Activated CD4-positive, alpha-beta T cell treated with anti-CD3 and anti-CD28 coated beads, Interleukin-10, Interleukin-2, amounts not matched to agents 100 ng/mL and 50 ng/mL, durations not matched to agents 16 hours and 8 hours (primary cell): ENCODE results near the gene PFKFB2.
A peak's percentile ranks its signal among the peaks of the same experiment; 100 is the strongest.

Source experiments
- DNase-seq: peaks from one replicate; pipeline ENCODE4 v3.0.0-alpha.2; 2020

PFKFB2 gene

DNA sequence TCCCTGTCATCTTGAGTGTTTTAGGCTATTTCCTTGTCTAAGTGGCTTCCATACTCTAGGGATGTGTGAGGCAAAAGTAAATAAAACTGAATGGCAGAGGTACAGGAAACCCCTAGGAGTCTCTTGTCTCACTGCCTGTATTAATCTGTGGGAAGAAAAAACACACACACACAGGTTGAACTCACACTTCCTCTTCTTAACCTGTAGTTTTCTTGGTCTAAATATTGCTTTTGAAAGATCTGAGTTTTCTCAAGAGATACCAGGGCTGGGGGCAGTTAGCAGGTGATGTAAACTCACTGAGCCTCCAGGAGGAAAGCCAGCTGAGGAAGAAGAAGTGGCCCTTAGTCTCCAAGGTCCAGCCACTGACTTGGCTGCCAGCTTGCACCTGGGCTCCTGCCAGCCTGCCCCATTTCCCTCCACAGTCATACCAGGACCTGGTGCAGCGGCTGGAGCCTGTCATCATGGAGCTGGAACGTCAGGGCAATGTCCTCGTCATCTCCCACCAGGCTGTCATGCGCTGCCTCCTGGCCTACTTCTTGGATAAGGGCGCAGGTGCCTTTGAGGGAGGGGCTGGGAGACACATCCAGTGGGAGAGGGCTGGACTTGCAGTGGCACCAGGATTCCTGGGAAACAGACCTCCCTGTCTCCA is 16.9 kb downstream of the PFKFB2 start:
- DNase-seq, result no peak

GRCh38 chr1:207070811-207071210 is 17.7 kb downstream of the PFKFB2 start:
- no peak for DNase-seq

- no peak for DNase-seq
These were observed 18.4 kb downstream of the PFKFB2 start for GRCh38 chr1:207071426-207071825.

GRCh38 chr1:207072233-207072632 is 19.2 kb downstream of the PFKFB2 start:
- DNase-seq, result no peak

DNA sequence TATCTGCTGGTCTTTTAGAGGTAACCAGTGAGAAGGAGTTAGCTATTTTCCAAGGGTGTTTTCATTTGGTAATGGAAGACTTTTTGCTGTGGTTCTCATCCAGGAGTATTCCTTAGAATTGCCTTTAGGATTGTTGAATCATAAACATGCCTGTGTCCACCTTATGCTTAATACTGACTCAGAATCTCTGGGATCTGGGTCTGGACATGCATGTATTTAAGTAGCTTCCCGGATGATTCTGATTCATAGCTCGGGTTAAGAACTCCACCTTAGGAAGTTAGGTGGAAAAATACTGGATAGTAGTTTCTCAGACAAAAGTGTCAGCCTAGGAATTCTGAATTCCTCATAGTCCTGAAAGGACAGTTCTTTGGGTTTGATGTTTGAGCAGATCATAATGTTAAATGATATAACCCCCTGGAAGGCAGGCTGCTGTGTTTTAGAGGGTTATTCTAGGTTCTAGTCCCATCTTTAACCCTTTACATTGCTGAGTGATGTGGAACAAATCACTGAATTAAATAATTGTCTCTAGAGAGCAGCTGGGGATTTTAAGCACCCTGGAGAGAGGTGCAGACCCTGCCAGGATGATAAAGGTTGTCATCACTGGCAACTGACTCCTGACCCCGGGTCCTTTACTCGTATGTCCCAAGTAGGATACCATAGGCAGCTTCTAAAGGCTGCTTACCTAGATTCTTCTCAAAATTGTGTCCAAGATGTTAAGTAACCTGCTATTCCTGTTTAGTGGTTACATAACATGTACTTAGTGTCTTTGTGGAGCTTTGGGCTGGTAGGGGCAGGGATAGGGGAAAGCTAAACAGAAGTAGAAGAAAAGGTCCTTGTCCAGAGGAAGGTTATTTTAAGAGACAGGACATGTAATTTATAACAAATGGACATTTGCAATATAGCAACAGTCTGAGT is 21.1 kb downstream of the PFKFB2 start:
- DNase-seq, result no peak

GRCh38 chr1:207076181-207076955 is 23.3 kb downstream of the PFKFB2 start:
- no peak for DNase-seq

DNA sequence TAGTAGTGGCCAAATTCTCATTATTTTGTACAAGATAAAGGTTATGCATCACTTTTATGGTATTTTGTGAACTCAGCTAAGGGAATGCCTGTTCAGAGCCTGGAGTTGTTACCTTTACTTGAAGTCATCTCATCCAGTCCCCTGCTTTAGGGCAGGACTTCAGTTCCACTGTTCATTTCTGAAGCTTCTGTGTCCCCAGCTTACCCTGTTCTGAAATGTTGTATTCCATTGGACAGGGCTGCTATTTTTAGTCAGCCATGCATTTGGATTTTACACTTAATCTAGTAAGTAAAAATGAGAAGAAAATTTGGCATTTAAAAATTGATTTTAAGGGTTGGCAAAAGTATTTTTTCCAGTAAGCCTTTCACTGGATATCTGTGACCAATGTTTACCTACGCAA is 23.9 kb downstream of the PFKFB2 start:
- no peak for DNase-seq

- peak; percentile 76 for DNase-seq
These were observed 24.6 kb downstream of the PFKFB2 start for GRCh38 chr1:207077470-207078377.

- no peak for DNase-seq
These were observed 25.6 kb downstream of the PFKFB2 start for GRCh38 chr1:207078578-207079132.

GRCh38 chr1:207079706-207080241 is 26.7 kb downstream of the PFKFB2 start:
- no peak for DNase-seq

- DNase-seq, result no peak
These were observed 28.0 kb downstream of the PFKFB2 start for GRCh38 chr1:207081088-207081487.

DNA sequence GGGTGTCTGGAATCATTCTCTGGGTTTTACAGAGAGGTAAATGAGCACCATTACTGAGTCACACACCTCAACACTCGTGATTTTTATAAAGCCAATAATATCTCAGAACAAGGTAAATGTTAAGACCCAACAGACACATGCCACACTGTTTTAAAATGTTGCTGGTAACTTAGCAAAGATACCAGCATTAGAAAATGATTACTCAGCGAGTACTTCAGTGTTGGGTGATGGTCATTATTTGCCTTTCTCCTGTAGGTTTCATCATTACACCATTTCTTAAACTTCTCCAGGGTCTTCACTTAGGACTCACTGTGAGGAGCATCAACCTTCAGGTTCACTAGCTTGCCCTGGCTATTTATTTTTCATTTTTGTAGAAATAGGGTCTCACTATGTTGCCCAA is 28.7 kb downstream of the PFKFB2 start:
- no peak for DNase-seq

DNA sequence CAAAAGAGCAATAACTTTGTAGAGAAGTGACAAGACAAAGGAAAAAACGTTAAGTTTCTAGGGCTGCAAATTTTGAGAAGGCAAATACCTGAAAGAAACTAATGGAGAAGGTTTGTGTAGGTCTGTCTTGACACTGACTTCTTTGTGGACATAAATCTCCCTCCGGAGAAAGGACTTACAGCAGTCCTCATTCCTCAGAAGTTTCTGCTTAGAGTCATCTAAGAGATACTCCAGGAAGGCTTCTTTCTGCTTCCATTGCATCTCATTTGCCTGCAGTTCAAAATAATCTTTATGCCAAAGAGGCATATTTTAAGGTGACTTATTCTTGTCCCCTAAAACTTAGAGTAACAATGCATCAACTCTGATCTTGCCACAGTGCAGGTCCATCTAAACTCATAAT is 31.2 kb downstream of the PFKFB2 start:
- no peak for DNase-seq

DNA sequence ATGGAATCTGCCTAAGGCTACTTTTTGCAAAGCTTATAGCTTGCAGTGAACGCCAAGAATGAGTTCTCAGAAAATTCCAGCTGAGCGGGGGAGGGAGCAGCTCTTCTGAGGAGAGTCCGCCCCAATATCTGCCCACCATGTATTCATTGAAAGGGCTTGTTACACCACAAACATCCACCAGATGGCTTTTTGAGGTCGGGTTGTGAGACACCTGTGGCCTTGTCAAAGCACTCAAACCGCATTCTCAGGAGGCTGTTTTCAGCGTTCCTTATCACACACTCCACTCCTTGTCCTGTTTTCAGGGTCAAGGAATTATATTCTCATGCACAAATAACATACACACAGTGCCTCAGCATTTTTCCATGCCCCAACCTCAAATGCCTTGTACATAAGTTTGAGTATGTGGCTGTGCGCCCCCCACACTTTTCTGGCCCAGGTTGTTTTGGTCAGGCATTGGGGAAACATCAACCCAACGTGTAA is 31.7 kb downstream of the PFKFB2 start:
- peak; percentile 73 for DNase-seq

- DNase-seq, result no peak
These were observed 32.8 kb downstream of the PFKFB2 start for GRCh38 chr1:207085887-207086286.

DNA sequence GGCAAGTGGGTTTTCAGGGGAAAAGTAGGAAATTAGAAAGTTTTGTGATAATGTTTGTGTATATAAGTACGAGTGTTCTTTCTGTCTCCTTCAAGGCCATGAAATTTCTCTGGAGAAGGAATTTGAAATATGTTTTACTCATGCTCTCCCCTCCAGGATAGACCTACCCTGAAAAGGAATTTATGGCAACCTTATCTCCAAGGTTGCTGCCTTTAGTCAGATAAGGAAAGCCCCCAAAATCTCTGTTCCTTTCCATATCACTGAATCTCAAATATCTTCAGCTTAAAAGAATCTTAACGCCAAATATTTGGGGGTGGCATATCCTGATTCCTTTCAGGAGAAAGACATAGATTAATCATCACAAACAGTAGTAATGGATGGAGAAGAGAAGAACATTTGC is 35.1 kb downstream of the PFKFB2 start:
- no peak for DNase-seq

GRCh38 chr1:207088701-207089626 is 35.9 kb downstream of the PFKFB2 start, which contains the start of gene C4BPB:
Gene C4BPB, plus strand, starts transcription at chr1:207088860. Its CDS starts 672 bp downstream, at chr1:207089532.
- no peak for DNase-seq

- no peak for DNase-seq
These were observed 36.7 kb downstream of the PFKFB2 start for GRCh38 chr1:207089627-207090355.

DNA sequence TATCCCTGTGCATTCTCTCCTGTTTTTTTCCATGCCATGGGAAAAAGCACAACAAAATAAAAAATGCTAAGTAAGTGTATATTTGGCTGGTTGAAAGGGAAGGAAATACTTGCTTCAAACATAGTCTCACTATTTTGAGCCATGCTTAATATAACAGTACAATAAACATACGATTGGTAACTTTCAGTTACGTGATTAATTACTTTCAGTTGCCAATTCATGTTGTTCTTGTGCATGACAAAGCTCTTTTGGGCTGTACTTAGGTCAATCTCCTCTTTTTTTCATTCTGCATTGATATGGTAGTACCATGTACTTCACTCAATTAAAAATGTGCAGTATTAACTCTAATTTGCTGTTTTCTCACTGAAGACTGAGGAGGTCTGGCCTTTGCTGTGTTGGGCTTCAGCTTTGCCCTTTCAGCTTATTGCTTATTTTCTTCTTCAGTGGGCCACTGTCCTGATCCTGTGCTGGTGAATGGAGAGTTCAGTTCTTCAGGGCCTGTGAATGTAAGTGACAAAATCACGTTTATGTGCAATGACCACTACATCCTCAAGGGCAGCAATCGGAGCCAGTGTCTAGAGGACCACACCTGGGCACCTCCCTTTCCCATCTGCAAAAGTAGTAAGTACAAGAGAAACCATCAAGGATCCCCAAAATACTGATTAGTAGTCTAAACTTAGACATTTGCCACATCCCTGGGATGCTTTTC is 38.3 kb downstream of the PFKFB2 start:
- no peak for DNase-seq
